HG03280 (cell line): Measurements from ENCODE around the gene WDR72.
"Not testable (repeated sequence)": the region's sequence is repeated elsewhere in the genome, so short reads cannot be mapped to it uniquely, and the experiment has no call there.

Experiments used
- ATAC-seq: cut with Tn5 transposase; IDR thresholded peaks from one replicate; pipeline ENCODE4 v1.9.1; 2021; ENCODE audit warnings: mild to moderate bottlenecking, moderate library complexity; ENCODE audit not compliant: unreplicated experiment

The WDR72 gene

GRCh38 chr15:53591041-53591440, 168.4 kb downstream of the WDR72 start:
- ATAC-seq: no peak

GRCh38 chr15:53590380-53590779, 169.1 kb downstream of the WDR72 start:
- no peak for ATAC-seq

- no peak for ATAC-seq
Observed at GRCh38 chr15:53589520-53590057, 169.9 kb downstream of the WDR72 start.

GRCh38 chr15:53588773-53589172, 170.7 kb downstream of the WDR72 start:
- no peak for ATAC-seq

- ATAC-seq: peak; percentile 80
Observed at GRCh38 chr15:53586799-53587198, 172.7 kb downstream of the WDR72 start.

- ATAC-seq: no peak
Observed at GRCh38 chr15:53581513-53581912, 177.9 kb downstream of the WDR72 start.

GRCh38 chr15:53580366-53580765, 179.1 kb downstream of the WDR72 start:
- no peak for ATAC-seq

GRCh38 chr15:53576841-53577240, 182.6 kb downstream of the WDR72 start:
- ATAC-seq: no peak

- no peak for ATAC-seq
Observed at GRCh38 chr15:53573091-53573490, 186.4 kb downstream of the WDR72 start.

- no peak for ATAC-seq
Observed at GRCh38 chr15:53569751-53570480, 189.5 kb downstream of the WDR72 start.

- ATAC-seq: no peak
Observed at GRCh38 chr15:53566912-53567311, 192.6 kb downstream of the WDR72 start.

- ATAC-seq: no peak
Observed at GRCh38 chr15:53565721-53566120, 193.7 kb downstream of the WDR72 start.

GRCh38 chr15:53564647-53565046, 194.8 kb downstream of the WDR72 start:
- ATAC-seq: no peak

GRCh38 chr15:53563627-53564026, 195.8 kb downstream of the WDR72 start:
- no peak for ATAC-seq

GRCh38 chr15:53559364-53560277, 199.8 kb downstream of the WDR72 start:
- no peak for ATAC-seq

- ATAC-seq: no peak
Observed at GRCh38 chr15:53558384-53558783, 201.1 kb downstream of the WDR72 start.

- ATAC-seq: no peak
Observed at GRCh38 chr15:53555226-53555625, 204.2 kb downstream of the WDR72 start.

- ATAC-seq: no peak
Observed at GRCh38 chr15:53549697-53550305, 209.7 kb downstream of the WDR72 start.

- no peak for ATAC-seq
Observed at GRCh38 chr15:53548236-53548635, 211.2 kb downstream of the WDR72 start.

GRCh38 chr15:53540626-53541300, 218.7 kb downstream of the WDR72 start:
- ATAC-seq: not testable (repeated sequence)

- ATAC-seq: no peak
Observed at GRCh38 chr15:53539878-53540277, 219.6 kb downstream of the WDR72 start.
